Left colon (tissue), 2 donors: ENCODE measurements around the gene ZNF281. TPM values are rescaled to one million over a fixed set of nuclear protein-coding genes. Genes with fewer than 3 reads are reported as not detected.

ENCODE experiments used
- ATAC-seq: fragments of 200-7000 bp; cut with Tn5 transposase; one replicate; pipeline ENCODE4 v1.9.1; 2020; ENCODE audit warnings: mild to moderate bottlenecking, moderate library complexity
- DNase-seq, 2 donors: peaks; one replicate each; pipeline ENCODE4 v3.0.0-alpha.2; 2020
- intact Hi-C, 2 donors: fragments of 100-400 bp; cut with DNase I in 1 of 2; cut with micrococcal nuclease in 1 of 2; formaldehyde crosslinking; loops; one replicate each; pipeline versions ENCODE4 v1.11.2 to v1.14.0; 2022; cut with DNase I, micrococcal nuclease
- total RNA-seq, 2 donors: library from RNA; stranded (reverse); fragmentation: NEBNext Ultra II Directional; extraction: Animal tissue kit (Norgen Biotek cat#: 25700); gene quantifications; one replicate each; pipeline ENCODE4 v1.2.1, GENCODE V29; 2021
- donor health status: DM: no; HTN: no; CAD: no.
- donor health status: DM: yes; HTN: yes; CAD: no.

Gene ZNF281
- total RNA-seq, 2 donors from 2014 or later = 6.8 to 9.2 TPM

DNA sequence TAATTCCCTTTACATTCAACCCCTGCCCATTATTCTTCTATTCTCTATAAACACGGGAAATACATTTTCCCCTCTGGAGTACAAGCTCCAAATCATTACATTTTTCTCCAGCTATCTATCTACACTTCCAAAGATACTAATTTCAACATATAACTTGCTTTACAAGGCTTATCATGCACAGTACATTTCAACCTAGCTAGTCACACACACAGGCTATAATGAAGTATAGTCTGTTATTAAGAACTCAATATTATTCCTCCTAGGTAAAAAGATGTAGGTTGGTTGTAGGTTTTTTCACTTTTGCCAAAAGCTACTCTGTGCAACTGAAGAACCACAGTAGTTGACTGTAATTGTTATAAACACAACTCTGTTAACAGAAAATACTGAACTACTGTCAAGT is 8.1 kb downstream of the ZNF281 start:
- intact Hi-C loops = no loop called here
- ATAC-seq (no peak), DNase-seq (no peak)

DNA sequence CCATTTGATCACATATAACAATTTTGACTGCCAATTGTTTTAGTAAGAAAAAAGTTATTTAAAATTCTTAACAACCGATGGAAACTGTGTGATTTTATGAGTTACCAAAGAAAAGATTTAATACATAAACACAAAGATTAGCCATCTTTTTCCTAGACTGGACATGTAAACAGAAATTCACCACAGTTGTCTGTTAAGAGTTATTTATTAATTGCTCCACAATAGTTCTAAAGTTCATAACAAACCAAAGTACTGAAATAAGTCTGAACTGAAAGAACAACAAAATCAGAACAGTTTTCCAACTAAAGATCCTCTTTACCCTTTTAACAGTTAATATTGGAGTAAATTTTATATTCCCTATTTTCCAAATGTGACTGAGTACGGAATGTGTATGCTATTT is 8.6 kb downstream of the ZNF281 start:
- DNase-seq = no peak
- no peak for ATAC-seq
- intact Hi-C loops = no loop called here

DNA sequence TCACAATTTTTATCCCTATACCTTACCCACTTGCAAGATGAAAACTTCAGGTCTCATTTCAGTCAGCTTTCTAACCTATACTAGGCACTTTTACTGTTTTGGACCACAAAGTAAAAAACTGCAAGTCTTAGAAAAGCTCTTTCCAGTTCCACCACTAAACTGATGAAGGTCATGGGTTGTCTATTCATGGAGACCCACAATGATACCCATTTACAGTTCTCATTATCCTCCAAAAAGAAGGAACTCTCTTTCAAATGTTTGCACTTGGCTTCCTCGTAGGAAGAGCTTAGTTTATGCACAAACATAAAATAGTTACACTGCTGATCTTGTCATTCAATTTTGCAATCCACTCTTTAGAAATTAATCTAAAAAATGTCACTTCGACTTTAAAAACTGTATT is 9.3 kb downstream of the ZNF281 start:
- DNase-seq = no peak
- intact Hi-C loops = no loop called here

DNA sequence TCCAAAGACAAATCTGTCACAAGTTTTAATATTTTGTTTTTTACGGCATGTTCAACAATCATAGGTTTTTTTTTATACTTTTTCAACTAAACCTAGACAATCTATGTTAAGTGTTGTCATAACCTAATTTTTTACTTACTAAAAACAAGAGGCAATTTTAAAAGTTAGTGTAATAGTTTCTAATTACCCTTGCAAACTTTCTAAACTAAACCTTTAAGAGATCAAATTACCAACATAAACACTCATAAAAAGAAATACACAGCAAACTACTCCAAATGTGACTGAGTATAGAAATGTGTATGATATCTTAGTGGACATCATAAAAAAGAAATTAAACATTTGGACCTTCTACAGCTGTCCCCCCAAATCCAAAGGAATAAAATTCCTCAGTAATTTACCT is 10.0 kb downstream of the ZNF281 start:
- no peak for DNase-seq
- intact Hi-C loops = no loop called here
- ATAC-seq = no peak

More for the DNA sequence above, 9.3 kb downstream of the ZNF281 start:
- no peak for ATAC-seq

DNA sequence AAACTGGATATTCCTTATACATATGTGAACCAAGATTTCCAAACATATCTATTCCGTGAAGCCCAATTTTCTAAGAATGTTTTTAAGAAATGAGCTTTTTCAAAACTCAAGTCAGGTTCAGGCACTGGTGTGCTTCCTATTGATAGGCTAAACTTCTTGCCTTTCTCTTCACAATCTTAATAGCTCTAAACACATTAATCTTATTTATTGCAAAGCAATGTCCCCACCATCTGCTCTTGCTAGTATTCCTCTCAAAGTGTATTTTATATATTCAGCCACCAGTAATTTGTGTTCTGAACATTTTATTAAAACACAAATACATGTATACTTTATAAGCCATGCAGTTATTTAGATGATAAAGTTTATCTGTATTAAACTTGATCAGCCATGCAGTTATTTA is 11.5 kb downstream of the ZNF281 start:
- intact Hi-C loops = no loop called here
- DNase-seq = no peak

DNA sequence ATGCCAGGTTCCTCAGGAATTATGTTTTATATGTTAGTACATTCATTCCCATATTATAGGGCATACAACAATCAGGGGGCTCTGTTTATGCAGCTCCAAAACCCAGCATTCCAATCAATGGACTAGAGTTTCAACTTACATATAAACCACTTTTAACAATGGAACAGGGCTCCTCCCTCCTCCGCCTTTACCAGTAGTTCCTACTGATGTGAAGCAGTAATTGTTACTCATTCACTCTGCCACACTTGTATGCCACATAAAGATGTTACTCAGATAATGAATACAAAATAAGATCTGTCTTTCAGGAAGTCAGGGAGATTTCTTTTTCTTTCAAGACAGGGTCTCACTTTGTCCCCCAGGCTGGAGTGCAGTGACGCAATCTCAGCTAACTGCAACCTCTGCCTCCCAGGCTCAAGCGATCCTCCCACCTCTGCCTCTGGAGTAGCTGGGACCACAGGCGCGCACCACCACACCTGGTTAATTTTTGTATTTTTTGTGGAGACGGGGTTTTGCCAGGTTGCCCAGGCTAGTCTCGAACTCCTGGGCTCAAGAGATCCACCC is 17.1 kb downstream of the ZNF281 start:
- DNase-seq = no peak
- no peak for ATAC-seq
- intact Hi-C loops = no loop called here

More for the DNA sequence above, 11.5 kb downstream of the ZNF281 start:
- no peak for ATAC-seq

GRCh38 chr1:200391747-200392146 is 18.1 kb downstream of the ZNF281 start:
- DNase-seq = no peak
- intact Hi-C loops = no loop called here
- no peak for ATAC-seq

GRCh38 chr1:200388791-200389190 is 21.0 kb downstream of the ZNF281 start:
- ATAC-seq (no peak), DNase-seq (no peak)
- intact Hi-C loops = no loop called here

GRCh38 chr1:200386416-200386815 is 23.4 kb downstream of the ZNF281 start:
- ATAC-seq (no peak), DNase-seq (no peak)
- intact Hi-C loops = no loop called here

DNA sequence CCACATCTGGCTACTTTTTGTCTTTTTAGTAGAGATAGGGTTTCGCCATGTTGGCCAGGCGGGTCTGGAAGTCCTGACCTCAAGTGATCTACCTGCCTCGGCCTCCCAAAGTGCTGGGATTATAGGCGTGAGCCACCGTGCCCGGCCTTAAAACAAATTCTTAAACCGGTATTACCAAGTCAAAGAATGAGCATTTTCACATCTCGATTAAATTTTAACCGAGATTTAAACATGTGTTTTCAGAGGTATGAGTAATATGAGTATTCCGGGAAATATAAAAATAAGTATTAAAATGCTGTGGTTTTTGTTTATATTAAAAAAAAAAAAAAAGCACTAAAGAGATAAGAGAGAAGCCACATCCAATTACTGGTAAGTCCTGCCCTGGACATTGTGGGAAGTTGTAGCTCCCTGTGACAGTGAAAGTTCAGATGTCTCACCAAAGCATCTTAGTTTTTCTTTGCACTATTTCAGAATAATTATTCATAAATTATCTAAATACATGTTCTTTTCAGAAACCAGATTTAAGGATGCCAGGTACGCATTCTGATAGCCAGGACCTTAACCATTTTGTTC is 24.9 kb downstream of the ZNF281 start:
- ATAC-seq (no peak), DNase-seq (no peak)
- intact Hi-C loops = no loop called here

DNA sequence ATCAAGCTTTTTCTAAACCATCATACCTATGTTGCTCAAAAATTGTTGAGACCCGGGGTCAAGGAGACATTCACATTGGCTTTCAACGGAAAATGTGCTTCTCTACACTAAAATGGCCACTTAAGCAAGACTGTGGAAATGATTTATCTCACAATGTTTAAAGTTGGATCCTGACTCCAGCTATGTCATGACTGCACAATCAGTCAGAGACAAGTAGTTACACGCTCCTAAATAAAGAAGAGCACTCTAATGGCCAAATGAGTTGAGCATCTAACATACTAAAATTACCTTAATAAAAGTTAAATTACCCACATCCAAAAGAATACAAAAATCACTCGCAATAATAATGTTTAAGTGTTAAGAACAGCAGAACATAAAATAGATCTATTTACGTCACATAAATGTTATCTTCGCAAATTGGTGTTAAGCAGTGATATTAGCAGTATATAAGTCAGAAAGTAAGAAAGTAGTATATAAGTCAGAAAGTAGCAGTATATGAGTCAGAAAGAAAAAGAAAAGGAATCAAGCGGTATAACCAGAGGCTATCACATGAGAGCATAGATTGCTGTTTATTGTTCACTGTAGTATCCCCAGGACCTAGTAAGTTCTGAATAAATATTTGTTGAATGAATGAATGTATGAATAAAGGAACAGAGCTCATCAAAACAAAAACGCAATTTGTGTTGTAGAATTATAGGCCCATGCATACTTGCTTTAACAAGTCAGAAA is 28.4 kb downstream of the ZNF281 start:
- intact Hi-C loops = no loop called here
- DNase-seq = no peak
- ATAC-seq = no peak

DNA sequence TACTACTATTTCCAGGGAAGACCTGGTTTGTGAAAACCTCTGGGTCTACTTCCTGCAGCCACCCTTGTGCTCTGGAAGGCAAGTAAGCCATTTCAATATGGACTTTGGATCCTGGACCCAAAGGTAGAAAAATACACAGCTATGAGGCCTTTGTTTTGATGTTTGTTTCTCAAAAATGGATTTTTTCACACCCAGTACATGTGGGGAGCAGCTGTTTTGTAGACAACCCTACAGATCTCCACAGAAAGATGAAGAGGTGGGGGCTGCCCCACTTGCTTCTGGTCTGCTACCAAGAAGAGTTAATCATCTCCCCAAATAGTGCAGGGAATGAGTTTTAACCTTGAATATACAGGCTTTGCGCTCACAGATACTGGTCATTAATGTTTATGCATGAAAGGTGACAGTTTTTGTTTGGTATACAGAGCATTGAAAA is 29.2 kb downstream of the ZNF281 start:
- ATAC-seq = no peak
- no peak for DNase-seq
- intact Hi-C loops = no loop called here

GRCh38 chr1:200379940-200380588 is 29.8 kb downstream of the ZNF281 start:
- DNase-seq (no peak), ATAC-seq (no peak)
- intact Hi-C loops = no loop called here

DNA sequence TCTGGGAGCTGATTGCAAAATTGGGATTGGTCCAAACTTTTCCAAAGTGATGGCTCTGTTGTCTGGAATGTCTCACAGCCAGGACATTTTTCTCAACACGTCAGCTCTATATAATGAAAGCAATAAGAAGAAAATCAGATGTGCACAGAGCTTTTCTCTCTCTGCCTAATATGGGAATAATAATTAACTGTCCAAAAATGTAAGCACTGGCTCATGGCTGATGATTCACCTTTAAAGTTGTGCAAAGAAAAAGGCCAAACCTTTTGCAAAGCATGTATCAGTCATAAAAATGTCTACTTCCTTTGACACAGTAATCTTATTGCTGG is 30.4 kb downstream of the ZNF281 start:
- DNase-seq (no peak), ATAC-seq (no peak)
- intact Hi-C loops = no loop called here

- no peak for ATAC-seq
- intact Hi-C loops = no loop called here
- no peak for DNase-seq
These were observed 31.7 kb downstream of the ZNF281 start for GRCh38 chr1:200378096-200378495.

DNA sequence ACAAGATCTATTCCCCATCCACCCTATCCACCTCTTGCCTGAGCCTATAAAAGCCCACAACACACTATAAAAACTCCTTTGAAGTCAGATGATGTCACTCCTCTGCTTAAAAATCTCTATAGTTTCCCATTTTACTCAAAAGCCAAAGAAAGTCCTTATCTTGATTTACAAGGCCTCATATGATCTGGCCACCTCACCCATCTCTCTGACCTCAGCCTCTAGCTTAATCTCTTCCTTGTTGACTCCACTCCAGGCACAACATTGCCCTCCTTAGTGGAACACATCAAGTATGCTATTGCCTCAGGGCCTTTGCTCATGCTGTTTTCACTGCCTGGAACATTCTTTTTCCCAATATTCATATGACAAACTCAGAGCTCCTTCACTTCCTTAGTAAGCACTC is 33.3 kb downstream of the ZNF281 start:
- intact Hi-C loops = no loop called here
- ATAC-seq = no peak
- DNase-seq = no peak

DNA sequence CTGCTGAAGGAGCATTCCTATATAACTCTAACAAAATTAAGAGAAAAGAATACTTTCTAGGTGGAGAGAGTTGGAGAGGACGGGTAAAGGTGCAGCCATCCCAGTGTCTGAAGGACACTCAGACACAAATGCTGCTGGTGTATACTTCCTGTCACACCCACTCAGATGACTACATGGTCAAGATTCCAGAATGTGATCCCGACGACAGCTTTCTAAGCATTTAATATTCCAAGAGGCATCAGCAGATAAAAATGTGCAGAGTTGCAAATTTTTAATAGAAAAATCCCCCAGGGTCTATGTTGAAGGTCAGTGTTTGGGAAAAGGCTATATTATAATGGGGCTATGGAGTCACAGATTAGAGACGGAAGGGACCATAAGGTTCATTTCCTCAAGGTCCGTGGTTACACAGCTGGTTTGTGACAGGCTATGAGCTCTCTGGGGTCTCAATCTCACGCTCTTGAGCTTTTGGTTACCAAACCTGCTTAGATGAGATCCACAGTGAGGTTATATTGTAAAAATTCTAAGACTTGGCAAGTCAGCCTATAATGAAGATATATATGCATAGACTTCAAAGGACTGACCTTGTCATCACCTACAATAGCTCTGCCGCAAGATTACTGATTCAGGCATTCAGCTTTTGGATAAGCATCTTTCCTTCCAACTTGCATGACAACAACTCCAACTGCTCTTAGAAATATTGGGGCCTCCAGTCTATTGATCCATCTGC is 35.1 kb downstream of the ZNF281 start:
- DNase-seq = no peak
- no peak for ATAC-seq
- intact Hi-C loops = no loop called here

DNA sequence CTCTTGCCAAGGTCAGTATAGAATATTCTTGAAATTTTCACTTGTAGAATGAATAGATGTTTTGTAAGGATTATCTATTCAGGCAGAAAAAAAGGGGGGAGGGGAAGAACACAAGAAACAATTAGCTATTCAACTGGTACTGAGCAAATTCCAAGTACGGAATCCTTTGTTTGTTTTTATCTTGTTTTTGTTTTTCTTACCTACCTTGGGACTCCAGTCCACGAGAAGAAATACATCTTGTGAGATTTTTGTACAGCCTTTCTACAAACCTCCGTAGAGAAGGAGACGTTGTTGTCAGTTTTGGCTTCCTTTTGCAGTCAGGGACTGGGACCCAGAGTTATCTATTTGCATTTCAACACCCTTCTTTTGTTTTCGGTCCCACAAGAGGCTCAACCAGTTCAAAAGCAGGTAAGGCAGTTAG is 36.0 kb downstream of the ZNF281 start:
- intact Hi-C loops = no loop called here
- DNase-seq (no peak), ATAC-seq (no peak)

DNA sequence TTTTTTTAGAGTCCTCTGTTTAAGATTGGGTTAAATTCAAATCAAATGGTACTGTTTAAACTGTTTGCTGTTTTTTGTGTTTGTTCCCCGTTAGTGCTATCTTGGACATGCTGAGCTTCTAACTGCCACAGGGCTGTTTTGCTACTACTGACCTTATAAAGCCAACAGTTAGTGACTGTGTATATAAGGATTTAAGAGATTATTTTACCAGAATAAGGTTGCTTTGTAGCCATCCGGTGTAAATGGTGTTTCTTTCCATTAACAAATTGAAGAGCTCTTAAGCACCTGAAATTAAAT is 37.0 kb downstream of the ZNF281 start:
- intact Hi-C loops = no loop called here
- DNase-seq (no peak), ATAC-seq (no peak)
